ENCODE results near the gene CACNA1D. TPM values are rescaled to one million over a fixed set of nuclear protein-coding genes. Genes with fewer than 3 reads are reported as not detected.

The CACNA1D gene
- total RNA-seq, 1 experiment from 2014 or later: 1.1 TPM

GRCh38 chr3:53765753-53766152 lies 271.3 kb downstream of the CACNA1D start:
- H2AFZ ChIP-seq (ENCODE audit: low read depth, low read length, poor library complexity, severe bottlenecking): no peak overlapping the region
- TF ChIP-seq ZNF274 (IDR thresholded peaks at IDR 0.05; ENCODE audit: low read depth, low read length): no peak
- no peak for TF ChIP-seq MAX (IDR thresholded peaks at IDR 0.05)
- TF ChIP-seq POLR2AphosphoS5 (IDR thresholded peaks at IDR 0.05; ENCODE audit: low read depth, low read length): no peak
- TF ChIP-seq JUND (IDR thresholded peaks at IDR 0.05): no peak
- no peak for TF ChIP-seq SIN3A (IDR thresholded peaks at IDR 0.05; ENCODE audit: low read depth)
- TF ChIP-seq POLR2A (IDR thresholded peaks at IDR 0.05; ENCODE audit: borderline replicate concordance, extremely low read depth, insufficient read depth, insufficient read length): no peak
- TF ChIP-seq YY1 (IDR thresholded peaks at IDR 0.05; ENCODE audit: extremely low read depth, insufficient replicate concordance, low read depth, low read length): no peak
- no peak for TF ChIP-seq CEBPB (IDR thresholded peaks at IDR 0.05; ENCODE audit: low read depth)
- TF ChIP-seq EZH2phosphoT487 (IDR thresholded peaks at IDR 0.05; ENCODE audit: borderline replicate concordance): no peak
- TF ChIP-seq EZH2 (IDR thresholded peaks at IDR 0.05): no peak
- TF ChIP-seq ZFX (IDR thresholded peaks at IDR 0.05): no peak
- no peak for TF ChIP-seq TCF7L2 (IDR thresholded peaks at IDR 0.05; ENCODE audit: borderline replicate concordance, extremely low read depth, insufficient read depth, insufficient read length)
- no peak for TF ChIP-seq SP1 (IDR thresholded peaks at IDR 0.05; ENCODE audit: low read depth)
- BruUV-seq (replicated peaks): no TSS peak
- ATAC-seq (no peak), DNase-seq (ENCODE audit: low read depth, low spot score) (no peak)
- no peak overlapping the region for H3K4me3 ChIP-seq (replicated peaks in 1 of 2; ENCODE audit: low read depth in 1 of 2, low read length in 2 of 2)
- no peaks in the 10 kb centered on the region for H4K20me1 ChIP-seq (ENCODE audit: insufficient read depth)
- no peak overlapping the region for H3K9ac ChIP-seq (ENCODE audit: low read length)
- H3K36me3 ChIP-seq (ENCODE audit: control insufficient read depth in 1 of 2, insufficient read depth in 2 of 2, low read length in 2 of 2): no peaks in the 10 kb centered on the region
- ChIA-PET POLR2A (no interaction called here), CTCF (no interaction called here), RAD21 (ENCODE audit: low non-redundant PET in 1 of 2, low total read pairs in 2 of 2, uncharacterized antibody in 2 of 2, unreplicated experiment in 2 of 2) (no interaction called here)
- H3K4me1 ChIP-seq (ENCODE audit: control insufficient read depth in 1 of 2, insufficient read depth in 2 of 2, low read length in 2 of 2): no peaks in the 10 kb centered on the region
- intact Hi-C loops (cut with micrococcal nuclease): no loop called here
- no peaks in the 10 kb centered on the region for H3K9me3 ChIP-seq (ENCODE audit: control insufficient read depth in 1 of 2, insufficient read depth in 1 of 2, low read depth in 1 of 2, low read length in 2 of 2)
- no peak overlapping the region for H3K27ac ChIP-seq (ENCODE audit: low read depth, low read length)
- no peaks in the 10 kb centered on the region for H3K9me2 ChIP-seq (ENCODE audit: insufficient read depth)
- peaks cover 20% of the 10 kb centered on the region; the same call in 1 of the 2 replicates for H3K27me3 ChIP-seq (ENCODE audit: insufficient read depth, low read length)
- H3K79me2 ChIP-seq (ENCODE audit: insufficient read depth, low read length): no peaks in the 10 kb centered on the region
- no peak overlapping the region for H3K4me2 ChIP-seq (ENCODE audit: low read length)

- Histone ChIP-seq H3K79me2 (ENCODE audit: insufficient read depth, low read length) (no peaks in the 10 kb centered on the region), H3K4me3 (replicated peaks in 1 of 2; ENCODE audit: low read depth in 1 of 2, low read length in 2 of 2) (no peak overlapping the region), H3K36me3 (ENCODE audit: control insufficient read depth in 1 of 2, insufficient read depth in 2 of 2, low read length in 2 of 2) (no peaks in the 10 kb centered on the region), H2AFZ (ENCODE audit: low read depth, low read length, poor library complexity, severe bottlenecking) (no peak overlapping the region), H3K27ac (ENCODE audit: low read depth, low read length) (no peak overlapping the region), H3K4me1 (ENCODE audit: control insufficient read depth in 1 of 2, insufficient read depth in 2 of 2, low read length in 2 of 2) (no peaks in the 10 kb centered on the region), H3K4me2 (ENCODE audit: low read length) (no peak overlapping the region), H4K20me1 (ENCODE audit: insufficient read depth) (no peaks in the 10 kb centered on the region), H3K9ac (ENCODE audit: low read length) (no peak overlapping the region), H3K27me3 (ENCODE audit: insufficient read depth, low read length) (peaks cover 24% of the 10 kb centered on the region), H3K9me2 (ENCODE audit: insufficient read depth) (no peaks in the 10 kb centered on the region), H3K9me3 (ENCODE audit: control insufficient read depth in 1 of 2, insufficient read depth in 1 of 2, low read depth in 1 of 2, low read length in 2 of 2) (no peaks in the 10 kb centered on the region)
- POLR2A ChIA-PET: no interaction called here
- BruUV-seq (replicated peaks): no TSS peak
- intact Hi-C loops (cut with micrococcal nuclease): no loop called here
- DNase-seq (ENCODE audit: low read depth, low spot score) (no peak), ATAC-seq (0 out of 2 replicates have a peak, but pooled peaks have one; percentile 25)
- TF ChIP-seq POLR2A (IDR thresholded peaks at IDR 0.05; ENCODE audit: borderline replicate concordance, extremely low read depth, insufficient read depth, insufficient read length): no peak
- TF ChIP-seq SP1 (IDR thresholded peaks at IDR 0.05; ENCODE audit: low read depth): no peak
- no peak for TF ChIP-seq ZNF274 (IDR thresholded peaks at IDR 0.05; ENCODE audit: low read depth, low read length)
- TF ChIP-seq FOSL1 (IDR thresholded peaks at IDR 0.05; ENCODE audit: low read depth): no peak
- TF ChIP-seq EGR1 (IDR thresholded peaks at IDR 0.05; ENCODE audit: low read depth): no peak
- no peak for TF ChIP-seq JUND (IDR thresholded peaks at IDR 0.05)
- TF ChIP-seq ELF1 (IDR thresholded peaks at IDR 0.05; ENCODE audit: borderline replicate concordance, low read depth): no peak
- TF ChIP-seq EZH2 (IDR thresholded peaks at IDR 0.05): no peak
- no peak for TF ChIP-seq ZFX (IDR thresholded peaks at IDR 0.05)
- no peak for TF ChIP-seq ATF3 (IDR thresholded peaks at IDR 0.05)
- no peak for TF ChIP-seq YY1 (IDR thresholded peaks at IDR 0.05; ENCODE audit: extremely low read depth, insufficient replicate concordance, low read depth, low read length)
- no peak for TF ChIP-seq MAX (IDR thresholded peaks at IDR 0.05)
- TF ChIP-seq CTCF (IDR thresholded peaks at IDR 0.05 in 2 of 3, conservative IDR thresholded peaks at IDR 0.05 in 1 of 3; ENCODE audit: borderline replicate concordance in 1 of 3, insufficient read depth in 1 of 3, low read depth in 2 of 3, low read length in 2 of 3): no peak; a peak in 1 of 6 replicates
- TF ChIP-seq TCF7L2 (IDR thresholded peaks at IDR 0.05; ENCODE audit: borderline replicate concordance, extremely low read depth, insufficient read depth, insufficient read length): no peak
- TF ChIP-seq RAD21 (IDR thresholded peaks at IDR 0.05; ENCODE audit: low read depth): no peak
- TF ChIP-seq EZH2phosphoT487 (IDR thresholded peaks at IDR 0.05; ENCODE audit: borderline replicate concordance): no peak
- TF ChIP-seq SIN3A (IDR thresholded peaks at IDR 0.05; ENCODE audit: low read depth): no peak
- RAD21 ChIA-PET (ENCODE audit: low non-redundant PET in 1 of 2, low total read pairs in 2 of 2, uncharacterized antibody in 2 of 2, unreplicated experiment in 2 of 2): no interaction called here
- CTCF ChIA-PET: no interaction called here
Observed at GRCh38 chr3:53766706-53767105, 272.3 kb downstream of the CACNA1D start.

Measured in HCT116 (cell line).